ENCODE data around the gene CACNA2D2. TPM values are rescaled to one million over a fixed set of nuclear protein-coding genes. Genes with fewer than 3 reads are reported as not detected.
A peak's percentile ranks its signal among the peaks of the same experiment; 100 is the strongest.

The CACNA2D2 gene
- total and polyA plus RNA-seq, 2 of the 13 experiments (the other 11 are each of a cell fraction or from before 2014, with no cell fraction given) = not detected

DNA sequence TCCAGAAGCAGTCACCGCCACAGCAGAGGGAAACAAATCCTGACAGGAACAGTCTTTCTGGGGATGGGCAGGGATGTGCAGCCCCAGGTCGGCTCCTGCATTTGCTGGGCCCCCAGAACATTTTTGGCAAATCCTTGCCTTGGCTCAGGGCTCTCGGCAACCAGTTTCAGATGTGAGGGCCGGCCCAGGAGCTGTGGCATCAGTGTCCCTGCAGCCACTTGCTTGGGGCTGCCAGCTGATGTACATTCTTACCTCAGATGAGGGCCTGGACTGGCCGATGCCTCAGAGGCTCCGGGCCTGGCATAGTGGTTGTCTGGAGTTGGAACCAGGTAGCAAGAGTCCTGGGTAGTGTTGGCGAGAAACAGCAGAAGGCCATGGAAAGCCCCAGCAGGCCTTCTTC lies 148.6 kb downstream of the CACNA2D2 start:
- in situ Hi-C loops (cut with HindIII; ENCODE audit: extremely low pct_ligation_motif_present, low pct_unique_long_range_greater_than_20kb) = no loop called here
- ChIA-PET CTCF (ENCODE audit: low intra/inter-chr PET ratio, low total read pairs) (no interaction called here), POLR2A (no interaction called here)
- TF ChIP-seq AGO2 (optimal IDR thresholded peaks at IDR 0.05; ENCODE audit: low read depth, low read length) = peak; percentile 68
- TF ChIP-seq, protein P1, sequence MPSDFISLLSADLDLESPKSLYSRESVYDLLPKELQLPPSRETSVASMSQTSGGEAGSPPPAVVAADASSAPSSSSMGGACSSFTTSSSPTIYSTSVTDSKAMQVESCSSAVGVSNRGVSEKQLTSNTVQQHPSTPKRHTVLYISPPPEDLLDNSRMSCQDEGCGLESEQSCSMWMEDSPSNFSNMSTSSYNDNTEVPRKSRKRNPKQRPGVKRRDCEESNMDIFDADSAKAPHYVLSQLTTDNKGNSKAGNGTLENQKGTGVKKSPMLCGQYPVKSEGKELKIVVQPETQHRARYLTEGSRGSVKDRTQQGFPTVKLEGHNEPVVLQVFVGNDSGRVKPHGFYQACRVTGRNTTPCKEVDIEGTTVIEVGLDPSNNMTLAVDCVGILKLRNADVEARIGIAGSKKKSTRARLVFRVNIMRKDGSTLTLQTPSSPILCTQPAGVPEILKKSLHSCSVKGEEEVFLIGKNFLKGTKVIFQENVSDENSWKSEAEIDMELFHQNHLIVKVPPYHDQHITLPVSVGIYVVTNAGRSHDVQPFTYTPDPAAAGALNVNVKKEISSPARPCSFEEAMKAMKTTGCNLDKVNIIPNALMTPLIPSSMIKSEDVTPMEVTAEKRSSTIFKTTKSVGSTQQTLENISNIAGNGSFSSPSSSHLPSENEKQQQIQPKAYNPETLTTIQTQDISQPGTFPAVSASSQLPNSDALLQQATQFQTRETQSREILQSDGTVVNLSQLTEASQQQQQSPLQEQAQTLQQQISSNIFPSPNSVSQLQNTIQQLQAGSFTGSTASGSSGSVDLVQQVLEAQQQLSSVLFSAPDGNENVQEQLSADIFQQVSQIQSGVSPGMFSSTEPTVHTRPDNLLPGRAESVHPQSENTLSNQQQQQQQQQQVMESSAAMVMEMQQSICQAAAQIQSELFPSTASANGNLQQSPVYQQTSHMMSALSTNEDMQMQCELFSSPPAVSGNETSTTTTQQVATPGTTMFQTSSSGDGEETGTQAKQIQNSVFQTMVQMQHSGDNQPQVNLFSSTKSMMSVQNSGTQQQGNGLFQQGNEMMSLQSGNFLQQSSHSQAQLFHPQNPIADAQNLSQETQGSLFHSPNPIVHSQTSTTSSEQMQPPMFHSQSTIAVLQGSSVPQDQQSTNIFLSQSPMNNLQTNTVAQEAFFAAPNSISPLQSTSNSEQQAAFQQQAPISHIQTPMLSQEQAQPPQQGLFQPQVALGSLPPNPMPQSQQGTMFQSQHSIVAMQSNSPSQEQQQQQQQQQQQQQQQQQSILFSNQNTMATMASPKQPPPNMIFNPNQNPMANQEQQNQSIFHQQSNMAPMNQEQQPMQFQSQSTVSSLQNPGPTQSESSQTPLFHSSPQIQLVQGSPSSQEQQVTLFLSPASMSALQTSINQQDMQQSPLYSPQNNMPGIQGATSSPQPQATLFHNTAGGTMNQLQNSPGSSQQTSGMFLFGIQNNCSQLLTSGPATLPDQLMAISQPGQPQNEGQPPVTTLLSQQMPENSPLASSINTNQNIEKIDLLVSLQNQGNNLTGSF (CRISPR knock-in tag; IDR thresholded peaks at IDR 0.05) = no peak
- intact Hi-C loops (cut with micrococcal nuclease; ENCODE audit: unreplicated experiment) = no loop called here
- Histone ChIP-seq H3K9me3 (ENCODE audit: low read length) (no peaks in the 10 kb centered on the region), H3K79me2 (ENCODE audit: insufficient read depth, low read length) (peaks cover 44% of the 10 kb centered on the region), H3K27ac (ENCODE audit: extremely low read length, insufficient read depth, low read length) (no peak overlapping the region), H4K20me1 (ENCODE audit: insufficient read depth, low read length) (peaks cover 25% of the 10 kb centered on the region), H3K4me1 (ENCODE audit: insufficient read depth, low read length) (peaks cover 53% of the 10 kb centered on the region), H3K9ac (ENCODE audit: insufficient read depth, low read depth, low read length) (no peak overlapping the region), H3K36me3 (replicated peaks in 1 of 2; ENCODE audit: control insufficient read depth in 1 of 2, insufficient read depth in 2 of 2, low read length in 2 of 2) (peaks cover 10 to 31% of the 10 kb centered on the region in 2 experiments; a peak in 4 of 5 replicates), H2AFZ (ENCODE audit: low read length) (no peak overlapping the region), H3K27me3 (ENCODE audit: control insufficient read depth in 1 of 2, insufficient read depth in 2 of 2, low read length in 2 of 2) (no peaks in the 10 kb centered on the region), H3K4me2 (ENCODE audit: low read depth, low read length) (no peak overlapping the region), H3K4me3 (replicated peaks in 1 of 3; ENCODE audit: insufficient read depth in 1 of 3, low read depth in 2 of 3, low read length in 3 of 3) (no peak overlapping the region)
- FAIRE-seq = no peak
- no peak for DNase-seq (ENCODE audit: low spot score)
- 100% methylated on average over 2 of the region's 7 CpGs for WGBS (ENCODE audit: low lambda C conversion rate)
- ATAC-seq = no peak
- BruUV-seq (replicated peaks) = no TSS peak

Measured in HepG2 (cell line).